Fibroblast of lung (primary cell): Measurements from ENCODE around the gene MSI2. TPM values are rescaled to one million over a fixed set of nuclear protein-coding genes. Genes with fewer than 3 reads are reported as not detected.
A peak's percentile ranks its signal among the peaks of the same experiment; 100 is the strongest.

ENCODE experiments used
- DNase-seq, 2 donors: peaks; one replicate each; pipeline versions ENCODE4 v3.0.0 to v3.0.0-alpha.2; 2010; ENCODE audit warnings: low read depth in 2 of 2
- H2AFZ ChIP-seq: 2 replicates; pipeline ENCODE4 v1.5.1; 2012; ENCODE audit warnings: low read length, control low read depth, inconsistent platforms
- H3K27ac ChIP-seq: 2 replicates; pipeline ENCODE4 v1.5.1; 2011; ENCODE audit warnings: low read length, control low read depth; ENCODE audit not compliant: insufficient read depth
- H3K27me3 ChIP-seq: 2 replicates; pipeline ENCODE4 v1.5.1; 2011; ENCODE audit warnings: mild to moderate bottlenecking, low read length; ENCODE audit not compliant: control insufficient read depth, insufficient read depth
- H3K36me3 ChIP-seq: 2 replicates; pipeline ENCODE4 v1.5.1; 2011; ENCODE audit warnings: low read length; ENCODE audit not compliant: control insufficient read depth, insufficient read depth
- H3K4me1 ChIP-seq: 2 replicates; pipeline ENCODE4 v1.5.1; 2011; ENCODE audit warnings: low read length; ENCODE audit not compliant: control insufficient read depth, insufficient read depth; ENCODE audit errors: extremely low read depth
- H3K4me2 ChIP-seq: 2 replicates; pipeline ENCODE4 v1.5.1; 2011; ENCODE audit warnings: low read length, control low read depth; ENCODE audit not compliant: insufficient read depth; ENCODE audit errors: extremely low read depth
- H3K4me3 ChIP-seq, 4 experiments: fragments of 200-600 bp in 1 of 4; sonication (generic) in 1 of 4; replicated peaks in 1 of 4; 2 replicates each; pipeline ENCODE4 v1.5.1; 2011 to 2016; ENCODE audit warnings: low read length in 4 of 4, low read depth in 3 of 4, mild to moderate bottlenecking in 3 of 4, control low read depth in 2 of 4, inconsistent platforms in 1 of 4, mixed read lengths in 1 of 4; ENCODE audit not compliant: insufficient read depth in 1 of 4; ENCODE audit errors: control extremely low read depth in 1 of 4
- H3K79me2 ChIP-seq: 2 replicates; pipeline ENCODE4 v1.5.1; 2012; ENCODE audit warnings: mild to moderate bottlenecking, low read length, inconsistent platforms; ENCODE audit not compliant: control insufficient read depth, insufficient read depth
- H3K9ac ChIP-seq: 2 replicates; pipeline ENCODE4 v1.5.1; 2011; ENCODE audit warnings: mild to moderate bottlenecking, low read length, control low read depth; ENCODE audit not compliant: insufficient read depth
- H3K9me3 ChIP-seq: 2 replicates; pipeline ENCODE4 v1.5.1; 2012; ENCODE audit warnings: low read depth, low read length; ENCODE audit not compliant: control insufficient read depth, insufficient read depth
- H4K20me1 ChIP-seq: 2 replicates; pipeline ENCODE4 v1.5.1; 2011; ENCODE audit warnings: low read length; ENCODE audit not compliant: control insufficient read depth, insufficient read depth; ENCODE audit errors: extremely low read depth
- CTCF ChIP-seq, 2 donors: IDR thresholded peaks in 1 of 2; conservative IDR thresholded peaks in 1 of 2; 1 replicate in 1 of 2; 2 replicates in 1 of 2; pipeline ENCODE4 v1.5.1; 2011 to 2012; ENCODE audit warnings: low read length in 2 of 2, control low read depth in 1 of 2, inconsistent platforms in 1 of 2, low read depth in 1 of 2, mild to moderate bottlenecking in 1 of 2
- EZH2 ChIP-seq: IDR thresholded peaks from 2 replicates; pipeline ENCODE4 v1.5.1; 2012; ENCODE audit warnings: low read length, control low read depth, mild to moderate bottlenecking; ENCODE audit errors: missing control alignments
- polyA plus RNA-seq, 2 donors: library from polyadenylated mRNA; depleted of rRNA in 1 of 2; stranded (reverse) in 1 of 2; unstranded in 1 of 2; fragments of >200 nt; gene quantifications; 2 replicates each; pipeline ENCODE4 v1.2.1, GENCODE V29; 2011 to 2012; ENCODE audit warnings: missing spikeins in 1 of 2
- total RNA-seq: library from RNA; depleted of rRNA; stranded (reverse); fragments of >200 nt; gene quantifications from 2 replicates; pipeline ENCODE4 v1.2.1, GENCODE V29; 2014

MSI2 gene
- total and polyA plus RNA-seq, 2 donors (not counting 1 experiment from before 2014, with no cell fraction given) = 6.8 to 14.2 TPM

GRCh38 chr17:57288040-57288772 is 31.9 kb downstream of the MSI2 start:
- H4K20me1 ChIP-seq = no peaks in the 10 kb centered on the region

GRCh38 chr17:57288773-57289121 is 32.4 kb downstream of the MSI2 start:
- Histone ChIP-seq H3K9ac (no peak overlapping the region), H3K4me1 (no peaks in the 10 kb centered on the region), H2AFZ (no peak overlapping the region), H3K4me3 (no peak overlapping the region), H3K27ac (no peak overlapping the region), H4K20me1 (no peaks in the 10 kb centered on the region), H3K79me2 (no peaks in the 10 kb centered on the region), H3K4me2 (no peak overlapping the region), H3K27me3 (no peaks in the 10 kb centered on the region), H3K9me3 (no peaks in the 10 kb centered on the region), H3K36me3 (no peaks in the 10 kb centered on the region)
- TF ChIP-seq CTCF (conservative IDR thresholded peaks at IDR 0.05 in 1 of 2, IDR thresholded peaks at IDR 0.05 in 1 of 2; ENCODE audit: low read depth in 1 of 2, low read length in 2 of 2) (no peak), EZH2 (no peak)
- DNase-seq = no peak

More at GRCh38 chr17:57288040-57288772, 31.9 kb downstream of the MSI2 start:
- no peak for TF ChIP-seq CTCF (conservative IDR thresholded peaks at IDR 0.05 in 1 of 2, IDR thresholded peaks at IDR 0.05 in 1 of 2; ENCODE audit: low read depth in 1 of 2, low read length in 2 of 2)
- TF ChIP-seq EZH2 = no peak
- Histone ChIP-seq H3K27ac (no peak overlapping the region), H3K36me3 (no peaks in the 10 kb centered on the region), H3K27me3 (no peaks in the 10 kb centered on the region), H3K79me2 (no peaks in the 10 kb centered on the region), H3K9me3 (no peaks in the 10 kb centered on the region), H3K9ac (no peak overlapping the region), H3K4me3 (no peak overlapping the region), H3K4me2 (no peak overlapping the region), H3K4me1 (no peaks in the 10 kb centered on the region), H2AFZ (no peak overlapping the region)
- peak; percentile 52 to 56 for DNase-seq

- H3K9ac ChIP-seq = no peak overlapping the region
- no peak overlapping the region for H3K27ac ChIP-seq
- no peaks in the 10 kb centered on the region for H3K27me3 ChIP-seq
- H3K4me1 ChIP-seq = no peaks in the 10 kb centered on the region
- no peak overlapping the region for H2AFZ ChIP-seq
- no peaks in the 10 kb centered on the region for H3K9me3 ChIP-seq
- no peak overlapping the region for H3K4me2 ChIP-seq
- no peaks in the 10 kb centered on the region for H3K79me2 ChIP-seq
- no peak for DNase-seq
- TF ChIP-seq EZH2 (no peak), CTCF (conservative IDR thresholded peaks at IDR 0.05 in 1 of 2, IDR thresholded peaks at IDR 0.05 in 1 of 2; ENCODE audit: low read depth in 1 of 2, low read length in 2 of 2) (no peak)
- H3K4me3 ChIP-seq = no peak overlapping the region
- H4K20me1 ChIP-seq = no peaks in the 10 kb centered on the region
- H3K36me3 ChIP-seq = no peaks in the 10 kb centered on the region
These were observed 32.8 kb downstream of the MSI2 start for GRCh38 chr17:57289130-57289529.
